Thyroid gland (tissue), 4 donors: ENCODE measurements around the gene SLC6A6.

ENCODE experiments used
- CTCF ChIP-seq, 6 experiments: fragments of 200-600 bp in 3 of 6; fragments of 450-650 bp in 3 of 6; sonication (generic) in 3 of 6; IDR thresholded peaks; one replicate each; pipeline ENCODE4 v1.5.1; 2016 to 2019; ENCODE audit warnings: antibody characterized with exemption in 6 of 6, mild to moderate bottlenecking in 2 of 6, inconsistent platforms in 1 of 6, moderate library complexity in 1 of 6
- POLR2A ChIP-seq, 2 donors: fragments of 450-650 bp; IDR thresholded peaks; one replicate each; pipeline ENCODE4 v1.6.1; 2017; ENCODE audit warnings: antibody characterized with exemption in 2 of 2, mild to moderate bottlenecking in 2 of 2, moderate library complexity in 1 of 2

- no peak for TF ChIP-seq CTCF (IDR thresholded peaks at IDR 0.05)
- TF ChIP-seq POLR2A (IDR thresholded peaks at IDR 0.05) = no peak
Measured at GRCh38 chr3:14517601-14518431, 115.4 kb downstream of the SLC6A6 start.
